ENCODE data around the gene APLF. TPM values are rescaled to one million over a fixed set of nuclear protein-coding genes. Genes with fewer than 3 reads are reported as not detected.
"Not testable (repeated sequence)": the region's sequence is repeated elsewhere in the genome, so short reads cannot be mapped to it uniquely, and the experiment has no call there.

The APLF gene
- total and polyA plus RNA-seq, 7 donors: 0.52 to 4.3 (median 2.8) TPM

- intact Hi-C loops (cut with DNase I): no loop called here
- Histone ChIP-seq H3K27me3 (ENCODE audit: insufficient read depth in 3 of 3, low read length in 2 of 3) (no peaks in the 10 kb centered on the region), H3K27ac (peak overlapping the region; percentile 54), H3K36me3 (ENCODE audit: insufficient read depth in 1 of 2, low read depth in 1 of 2) (no peaks in the 10 kb centered on the region), H3K4me3 (no peak overlapping the region), H3K4me1 (no peaks in the 10 kb centered on the region), H3K9me3 (no peaks in the 10 kb centered on the region)
- ATAC-seq: peak in 1 of 4 donors; percentile 42
- DNase-seq: no peak
- 9 to 15% (median 13%) methylated on average over 4 of the region's 4 CpGs for whole genome bisulfite sequencing, 3 donors
- TF ChIP-seq, protein P1, sequence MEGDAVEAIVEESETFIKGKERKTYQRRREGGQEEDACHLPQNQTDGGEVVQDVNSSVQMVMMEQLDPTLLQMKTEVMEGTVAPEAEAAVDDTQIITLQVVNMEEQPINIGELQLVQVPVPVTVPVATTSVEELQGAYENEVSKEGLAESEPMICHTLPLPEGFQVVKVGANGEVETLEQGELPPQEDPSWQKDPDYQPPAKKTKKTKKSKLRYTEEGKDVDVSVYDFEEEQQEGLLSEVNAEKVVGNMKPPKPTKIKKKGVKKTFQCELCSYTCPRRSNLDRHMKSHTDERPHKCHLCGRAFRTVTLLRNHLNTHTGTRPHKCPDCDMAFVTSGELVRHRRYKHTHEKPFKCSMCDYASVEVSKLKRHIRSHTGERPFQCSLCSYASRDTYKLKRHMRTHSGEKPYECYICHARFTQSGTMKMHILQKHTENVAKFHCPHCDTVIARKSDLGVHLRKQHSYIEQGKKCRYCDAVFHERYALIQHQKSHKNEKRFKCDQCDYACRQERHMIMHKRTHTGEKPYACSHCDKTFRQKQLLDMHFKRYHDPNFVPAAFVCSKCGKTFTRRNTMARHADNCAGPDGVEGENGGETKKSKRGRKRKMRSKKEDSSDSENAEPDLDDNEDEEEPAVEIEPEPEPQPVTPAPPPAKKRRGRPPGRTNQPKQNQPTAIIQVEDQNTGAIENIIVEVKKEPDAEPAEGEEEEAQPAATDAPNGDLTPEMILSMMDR (IDR thresholded peaks at IDR 0.05): no peak
Observed at GRCh38 chr2:68436270-68436669, 31.1 kb upstream of the APLF start.

DNA sequence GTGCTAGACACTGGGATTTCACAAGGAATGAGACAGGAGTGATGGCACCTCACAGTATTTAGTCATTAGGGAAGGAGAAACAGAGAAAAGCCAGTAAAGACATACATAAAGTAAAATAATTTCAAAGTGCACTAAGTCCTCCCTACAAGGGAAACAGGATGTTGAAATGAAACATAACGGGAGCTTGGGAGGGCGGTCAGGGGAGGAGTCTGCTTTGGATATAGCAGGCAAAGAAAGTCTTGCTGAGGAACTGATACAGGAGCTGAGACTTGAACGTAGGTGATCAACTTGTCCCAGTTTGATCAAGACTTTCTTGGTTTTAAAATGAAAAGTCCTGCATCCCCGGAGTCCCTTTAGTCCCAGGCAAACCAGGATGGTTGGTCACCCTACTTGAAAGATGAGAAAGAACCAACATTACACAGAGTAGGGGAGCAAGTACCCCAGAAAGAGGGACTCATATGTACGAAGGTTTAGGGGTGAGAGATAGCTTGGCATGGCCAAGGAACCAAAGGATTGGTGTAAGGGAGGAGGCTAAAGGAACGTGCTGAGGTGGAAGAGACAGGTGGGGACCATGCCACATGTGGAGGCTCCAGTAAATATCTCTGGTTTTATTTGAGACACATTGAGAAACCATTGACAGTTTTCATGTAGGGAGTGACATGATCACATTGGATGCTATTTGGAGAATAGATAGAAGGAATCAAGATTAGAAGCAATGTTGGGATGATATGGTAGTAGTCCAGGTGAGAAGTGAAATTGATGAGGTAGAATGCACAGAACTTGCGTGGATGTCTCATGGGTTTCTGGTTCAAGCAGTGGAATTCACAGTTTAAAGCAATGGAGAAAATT lies 28.7 kb upstream of the APLF start:
- H3K4me3 ChIP-seq: no peak overlapping the region
- no peaks in the 10 kb centered on the region for H3K9me3 ChIP-seq
- WGBS, 3 donors: 66 to 72% (median 71%) methylated on average over 7 of the region's 7 CpGs
- no peaks in the 10 kb centered on the region for H3K27me3 ChIP-seq (ENCODE audit: insufficient read depth in 3 of 3, low read length in 2 of 3)
- intact Hi-C loops (cut with DNase I): no loop called here
- DNase-seq: no peak
- TF ChIP-seq, protein P1 (IDR thresholded peaks at IDR 0.05): no peak
- H3K4me1 ChIP-seq: no peaks in the 10 kb centered on the region
- H3K27ac ChIP-seq: no peak overlapping the region
- no peak for ATAC-seq
- H3K36me3 ChIP-seq (ENCODE audit: insufficient read depth in 1 of 2, low read depth in 1 of 2): no peaks in the 10 kb centered on the region

DNA sequence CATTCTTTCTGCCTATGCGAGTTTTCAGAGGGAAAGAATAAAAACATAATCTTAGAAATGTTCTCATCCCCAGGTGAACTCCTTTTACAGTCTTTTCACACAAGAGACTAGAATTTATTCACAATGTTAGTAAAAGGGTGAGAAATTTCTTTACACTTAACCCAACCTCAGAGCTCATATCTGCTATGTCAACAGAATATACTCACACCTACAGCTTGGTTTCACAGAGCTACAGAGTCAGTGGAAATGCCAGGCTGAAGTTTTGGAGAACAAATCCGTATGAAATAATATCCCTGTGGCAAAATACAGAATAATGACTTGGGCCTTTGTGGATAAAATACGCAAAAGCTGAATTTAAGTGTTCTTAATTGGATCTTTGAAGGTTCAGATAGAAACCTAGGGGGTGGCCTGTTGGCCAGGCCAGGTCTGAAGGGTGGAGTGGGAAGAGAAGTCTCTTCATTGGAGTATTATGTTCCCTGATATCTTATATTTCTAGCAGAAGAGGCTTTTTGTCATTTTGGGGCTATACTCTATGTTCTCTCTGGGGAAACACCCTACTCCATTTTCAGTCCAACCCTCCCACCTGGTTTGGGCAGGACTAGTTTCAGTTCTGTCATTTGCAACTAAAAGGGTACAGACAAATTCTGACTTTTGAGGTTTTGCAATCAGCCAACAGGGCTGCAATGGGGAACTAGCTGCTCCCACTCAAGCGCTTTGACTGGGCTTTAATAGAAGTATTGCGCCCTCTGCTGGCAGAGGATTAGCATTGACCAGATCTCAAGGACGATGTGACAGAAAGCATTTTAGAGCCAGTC lies 26.0 kb upstream of the APLF start:
- DNase-seq: peak; percentile 75 to 76
- no peaks in the 10 kb centered on the region for H3K27me3 ChIP-seq (ENCODE audit: insufficient read depth in 3 of 3, low read length in 2 of 3)
- ATAC-seq: peak; percentile 81 to 98 (median 86)
- WGBS, 3 donors: 41 to 48% (median 42%) methylated on average over 6 of the region's 6 CpGs
- intact Hi-C loops (cut with DNase I): loop anchor here (1.0 to 10.0 kb wide), 4 partner anchors 79 to 319 kb away; no protein-coding TSS in a partner anchor
- no peak overlapping the region for H3K4me3 ChIP-seq
- TF ChIP-seq, protein P1 (IDR thresholded peaks at IDR 0.05): peak; percentile 91
- H3K36me3 ChIP-seq (ENCODE audit: insufficient read depth in 1 of 2, low read depth in 1 of 2): no peaks in the 10 kb centered on the region
- no peaks in the 10 kb centered on the region for H3K4me1 ChIP-seq
- H3K9me3 ChIP-seq: no peaks in the 10 kb centered on the region
- H3K27ac ChIP-seq: no peak overlapping the region

DNA sequence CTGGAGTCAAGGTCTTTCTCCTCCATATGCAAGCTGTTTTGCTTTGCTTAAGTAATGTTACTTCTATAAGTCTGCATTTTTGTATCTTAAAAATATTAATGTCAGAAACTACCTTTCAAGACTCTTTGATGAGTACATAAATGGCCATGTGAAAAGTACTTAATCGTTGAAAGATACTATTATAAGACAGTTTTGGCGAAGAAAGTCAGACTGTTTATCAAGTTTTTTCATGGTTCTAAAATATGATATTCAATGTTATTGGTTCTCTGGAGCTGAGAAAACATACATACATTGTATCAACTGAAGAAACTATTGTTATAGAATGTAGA lies 25.4 kb upstream of the APLF start:
- intact Hi-C loops (cut with DNase I): loop anchor here (1.0 to 10.0 kb wide), 4 partner anchors 80 to 320 kb away; no protein-coding TSS in a partner anchor
- Histone ChIP-seq H3K4me3 (no peak overlapping the region), H3K4me1 (no peaks in the 10 kb centered on the region), H3K9me3 (peaks cover under 1% of the 10 kb centered on the region), H3K27me3 (ENCODE audit: insufficient read depth in 3 of 3, low read length in 2 of 3) (no peaks in the 10 kb centered on the region), H3K36me3 (ENCODE audit: insufficient read depth in 1 of 2, low read depth in 1 of 2) (no peaks in the 10 kb centered on the region), H3K27ac (no peak overlapping the region)
- TF ChIP-seq, protein P1 (IDR thresholded peaks at IDR 0.05): no peak
- DNase-seq: no peak
- 81 to 92% (median 85%) methylated on average over 2 of the region's 2 CpGs for WGBS, 3 donors
- ATAC-seq: no peak

GRCh38 chr2:68446425-68446824 lies 21.0 kb upstream of the APLF start:
- intact Hi-C loops (cut with DNase I): loop anchor here in 1 of 2 donors (5.0 to 10.0 kb wide), 2 partner anchors 154 to 252 kb away; no protein-coding TSS in a partner anchor
- WGBS, 3 donors: 80 to 100% (median 87%) methylated on average over 1 to 3 of the region's 3 CpGs
- ATAC-seq: not testable (repeated sequence)

More at GRCh38 chr2:68446425-68446824, 21.0 kb upstream of the APLF start:
- not testable (repeated sequence) for H3K4me1 ChIP-seq; DNase-seq; H3K36me3 ChIP-seq (ENCODE audit: insufficient read depth in 1 of 2, low read depth in 1 of 2); H3K27ac ChIP-seq; H3K4me3 ChIP-seq; H3K27me3 ChIP-seq (ENCODE audit: insufficient read depth in 3 of 3, low read length in 2 of 3); H3K9me3 ChIP-seq

Measured in psoas muscle (tissue), 8 donors.